COLO829 (cell line): ENCODE data around the gene RAD51.

Experiments used
- DNase-seq: peaks from one replicate; pipeline ENCODE4 v3.0.0; 2012; ENCODE audit warnings: low spot score

RAD51 gene

GRCh38 chr15:40762919-40763800 is 68.2 kb downstream of the RAD51 start:
- DNase-seq = no peak

- peak; percentile 8 for DNase-seq
Measured at GRCh38 chr15:40763801-40764628, 69.0 kb downstream of the RAD51 start, which contains the start of gene GCHFR. TSS of gene GCHFR (plus strand) at chr15:40764068. CDS start at chr15:40764181, 113 bp downstream.

- DNase-seq = no peak
Measured at GRCh38 chr15:40764629-40765103, 69.7 kb downstream of the RAD51 start.

- DNase-seq = no peak
Measured at GRCh38 chr15:40766194-40766815, 71.3 kb downstream of the RAD51 start.

GRCh38 chr15:40766906-40767837 is 72.2 kb downstream of the RAD51 start:
- DNase-seq = no peak

GRCh38 chr15:40767838-40768500 is 73.0 kb downstream of the RAD51 start:
- no peak for DNase-seq

GRCh38 chr15:40768521-40769273 is 73.7 kb downstream of the RAD51 start:
- DNase-seq = no peak

GRCh38 chr15:40769274-40770146 is 74.5 kb downstream of the RAD51 start, which contains the start of gene C15orf62:
TSS of gene C15orf62 (plus strand) at chr15:40769980. CDS start at chr15:40770496, 516 bp downstream.
- no peak for DNase-seq

GRCh38 chr15:40770147-40770721 is 75.3 kb downstream of the RAD51 start:
- DNase-seq = no peak

GRCh38 chr15:40771242-40771641 is 76.3 kb downstream of the RAD51 start:
- no peak for DNase-seq

- no peak for DNase-seq
Measured at GRCh38 chr15:40772014-40772413, 77.0 kb downstream of the RAD51 start.

GRCh38 chr15:40773496-40773895 is 78.5 kb downstream of the RAD51 start:
- no peak for DNase-seq

GRCh38 chr15:40773902-40774301 is 78.9 kb downstream of the RAD51 start:
- no peak for DNase-seq

GRCh38 chr15:40775007-40775406 is 80.0 kb downstream of the RAD51 start:
- DNase-seq = no peak

- DNase-seq = no peak
Measured at GRCh38 chr15:40775740-40776536, 81.0 kb downstream of the RAD51 start.

GRCh38 chr15:40776537-40777141 is 81.7 kb downstream of the RAD51 start:
- DNase-seq = no peak
